Common myeloid progenitor, CD34-positive (primary cell): ENCODE measurements around the gene FAM219B.

Experiments used
- CTCF ChIA-PET: fragments of 350-600 bp; sonication (Branson Sonifier 250); formaldehyde crosslinking; loops from one replicate; lab custom pipeline; 2021; ENCODE audit warnings: antibody characterized with exemption; lab: Charles Lee
- POLR2A ChIA-PET: fragments of 350-600 bp; sonication (Branson Sonifier 250); formaldehyde crosslinking; loops from one replicate; lab custom pipeline; 2021; ENCODE audit warnings: antibody characterized with exemption; lab: Charles Lee
- DNase-seq, 3 donors: peaks; one replicate each; pipeline versions ENCODE4 v3.0.0 to v3.0.0-alpha.2; 2013
- H3K27ac ChIP-seq, 2 experiments: 1 replicate in 1 of 2; 2 replicates in 1 of 2; pipeline ENCODE4 v1.7.0; 2013; ENCODE audit warnings: inconsistent platforms in 2 of 2, low read length in 2 of 2, mild to moderate bottlenecking in 2 of 2, low read depth in 1 of 2, moderate library complexity in 1 of 2; ENCODE audit not compliant: severe bottlenecking in 2 of 2, insufficient read depth in 1 of 2, poor library complexity in 1 of 2
- H3K27me3 ChIP-seq, 5 experiments: replicated peaks in 2 of 5; 1 replicate in 3 of 5; 2 replicates in 2 of 5; pipeline versions ENCODE4 v1.6.1 to v1.7.0; 2013; ENCODE audit warnings: low read length in 4 of 5, mild to moderate bottlenecking in 2 of 5, moderate library complexity in 2 of 5, inconsistent platforms in 1 of 5; ENCODE audit not compliant: insufficient read depth in 5 of 5, control insufficient read depth in 4 of 5
- H3K36me3 ChIP-seq, 4 experiments: 1 replicate in 2 of 4; 2 replicates in 2 of 4; pipeline versions ENCODE4 v1.6.1 to v1.7.0; 2013; ENCODE audit warnings: low read length in 3 of 4, control low read depth in 1 of 4, mild to moderate bottlenecking in 1 of 4; ENCODE audit not compliant: control insufficient read depth in 4 of 4, insufficient read depth in 4 of 4
- H3K4me1 ChIP-seq, 4 experiments: 1 replicate in 3 of 4; 2 replicates in 1 of 4; pipeline versions ENCODE4 v1.6.1 to v1.7.1; 2013; ENCODE audit warnings: low read length in 3 of 4, mild to moderate bottlenecking in 3 of 4, control low read depth in 1 of 4, inconsistent platforms in 1 of 4, moderate library complexity in 1 of 4; ENCODE audit not compliant: control insufficient read depth in 4 of 4, insufficient read depth in 4 of 4; ENCODE audit errors: control extremely low read depth in 1 of 4
- H3K4me3 ChIP-seq, 7 experiments: 1 replicate in 4 of 7; 2 replicates in 3 of 7; pipeline versions ENCODE4 v1.5.1 to v1.7.0; 2013; ENCODE audit warnings: mild to moderate bottlenecking in 7 of 7, low read length in 6 of 7, moderate library complexity in 6 of 7, inconsistent platforms in 2 of 7, low read depth in 2 of 7, control low read depth in 1 of 7; ENCODE audit not compliant: insufficient read depth in 4 of 7, control insufficient read depth in 1 of 7; ENCODE audit errors: extremely low read depth in 1 of 7
- H3K9me3 ChIP-seq, 5 experiments: 1 replicate in 4 of 5; 2 replicates in 1 of 5; pipeline versions ENCODE4 v1.6.1 to v1.7.1; 2013; ENCODE audit warnings: low read length in 4 of 5, mild to moderate bottlenecking in 2 of 5, inconsistent platforms in 1 of 5, low read depth in 1 of 5, moderate library complexity in 1 of 5; ENCODE audit not compliant: control insufficient read depth in 4 of 5, insufficient read depth in 2 of 5; ENCODE audit errors: control extremely low read depth in 1 of 5
- WGBS: methylation state at CpG from one replicate; pipeline ENCODE4 v1.1.5; 2013; ENCODE audit not compliant: insufficient coverage; 5-methylcytosine and 5-hydroxymethylcytosine counted together

FAM219B gene

DNA sequence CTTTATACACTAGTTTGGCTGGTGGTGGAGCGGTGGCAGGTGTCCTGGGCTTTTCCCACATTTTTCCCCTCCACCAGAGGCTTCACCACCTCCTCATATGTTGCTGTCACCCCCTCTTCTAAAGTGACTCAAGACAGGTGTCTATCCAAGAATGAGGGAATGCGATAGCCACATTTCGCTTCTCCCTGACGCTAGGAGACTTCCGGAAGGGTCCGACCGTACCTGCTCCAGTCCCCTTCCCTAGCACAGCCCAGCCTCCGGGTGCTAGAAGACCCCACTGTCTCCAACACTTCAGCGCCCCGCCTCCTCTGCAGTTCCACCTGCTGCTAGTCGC, 34.0 kb downstream of the FAM219B start:
- CTCF ChIA-PET: interaction anchor here (3.3 to 6.6 kb wide), 3 partner anchors 25 to 30 kb away, joined by 12 to 67 read pairs (median 37); partner anchors contain the start of gene ULK3
- no peak for DNase-seq
- H3K36me3 ChIP-seq: peaks cover 0 to under 1% (median 0%) of the 10 kb centered on the region in 4 experiments
- peak overlapping the region; percentile 73 to 97 (median 87) for H3K4me3 ChIP-seq
- POLR2A ChIA-PET: interaction anchor here (0.8 to 1.8 kb wide), 3 partner anchors 14 to 29 kb away, joined by 3 to 4 read pairs (median 3); partner anchors contain the start of gene MPI
- H3K27me3 ChIP-seq: no peaks in the 10 kb centered on the region
- peak overlapping the region; percentile 95 to 98 for H3K27ac ChIP-seq
- WGBS: 0% methylated on average over 9 of the region's 11 CpGs
- peaks cover 29 to 59% (median 56%) of the 10 kb centered on the region in 4 experiments for H3K4me1 ChIP-seq
- H3K9me3 ChIP-seq: no peaks in the 10 kb centered on the region

- H3K4me3 ChIP-seq: peak overlapping the region in 6 of 7 experiments; percentile 38 to 87 (median 68)
- H3K4me1 ChIP-seq: peaks cover 36 to 79% (median 76%) of the 10 kb centered on the region in 4 experiments
- peak in 2 of 3 donors; percentile 33 to 47 for DNase-seq
- peak overlapping the region; percentile 56 to 98 for H3K27ac ChIP-seq
- POLR2A ChIA-PET: interaction anchor here (0.6 to 4.1 kb wide), 14 partner anchors 11 to 305 kb away, joined by 3 to 24 read pairs (median 6); partner anchors contain the start of genes FAM219B, MPI and ULK3
- H3K27me3 ChIP-seq: no peaks in the 10 kb centered on the region
- 4% methylated on average over 6 of the region's 6 CpGs for WGBS
- no peaks in the 10 kb centered on the region for H3K9me3 ChIP-seq
- CTCF ChIA-PET: interaction anchor here (0.6 to 6.6 kb wide), 20 partner anchors 11 to 236 kb away, joined by 3 to 67 read pairs (median 4); partner anchors contain the start of genes FAM219B, MPI and ULK3
- H3K36me3 ChIP-seq: peaks cover 0 to 7% (median 1%) of the 10 kb centered on the region in 4 experiments
Measured at GRCh38 chr15:74870436-74871215, 36.0 kb downstream of the FAM219B start.

- peak overlapping the region; percentile 56 to 98 for H3K27ac ChIP-seq
- CTCF ChIA-PET: interaction anchor here (0.8 to 6.6 kb wide), 20 partner anchors 10 to 237 kb away, joined by 3 to 67 read pairs (median 4); partner anchors contain the start of genes FAM219B, MPI and ULK3
Measured at GRCh38 chr15:74869726-74870407, 36.8 kb downstream of the FAM219B start.

DNA sequence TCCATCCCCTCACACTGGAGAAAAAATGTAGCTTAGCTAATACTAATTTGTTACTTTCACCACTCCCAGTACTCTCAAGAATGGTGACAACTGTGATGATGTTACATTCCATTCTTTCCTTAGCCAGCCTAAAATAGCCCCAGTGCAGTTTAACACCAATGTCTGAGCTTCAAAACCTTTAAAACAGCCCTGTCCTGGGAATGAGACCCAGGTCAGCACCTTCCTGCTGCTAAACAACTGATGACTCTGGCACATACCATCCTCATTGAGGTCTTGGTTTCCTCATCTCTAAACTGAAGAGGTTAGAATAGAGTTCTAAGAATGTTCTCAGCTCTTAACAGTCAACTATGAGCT, 37.3 kb downstream of the FAM219B start:
- H3K27me3 ChIP-seq: no peaks in the 10 kb centered on the region
- H3K4me3 ChIP-seq: peak overlapping the region in 5 of 7 experiments; percentile 16 to 71 (median 50)
- peak overlapping the region; percentile 44 to 98 for H3K27ac ChIP-seq
- peaks cover 0 to 10% (median 2%) of the 10 kb centered on the region in 4 experiments for H3K36me3 ChIP-seq
- ChIA-PET CTCF (interaction anchor here (1.0 to 6.6 kb wide), 13 partner anchors 9 to 100 kb away, joined by 3 to 67 read pairs (median 5); partner anchors contain the start of genes MPI and ULK3), POLR2A (interaction anchor here (0.9 to 4.1 kb wide), 9 partner anchors 9 to 306 kb away, joined by 3 to 24 read pairs (median 7); partner anchors contain the start of genes FAM219B and ULK3)
- no peaks in the 10 kb centered on the region for H3K9me3 ChIP-seq
- H3K4me1 ChIP-seq: peaks cover 36 to 89% (median 85%) of the 10 kb centered on the region in 4 experiments
- no peak for DNase-seq

More at GRCh38 chr15:74869726-74870407, 36.8 kb downstream of the FAM219B start:
- POLR2A ChIA-PET: interaction anchor here (0.8 to 4.1 kb wide), 11 partner anchors 10 to 306 kb away, joined by 3 to 24 read pairs (median 7); partner anchors contain the start of genes FAM219B, MPI and ULK3
- DNase-seq: peak; percentile 95 to 99 (median 99)
- H3K9me3 ChIP-seq: no peaks in the 10 kb centered on the region
- peak overlapping the region in 5 of 7 experiments; percentile 38 to 87 (median 71) for H3K4me3 ChIP-seq
- WGBS: 3% methylated on average over 5 of the region's 6 CpGs
- peaks cover 36 to 84% (median 80%) of the 10 kb centered on the region in 4 experiments for H3K4me1 ChIP-seq
- H3K36me3 ChIP-seq: peaks cover 0 to 7% (median 1%) of the 10 kb centered on the region in 4 experiments
- H3K27me3 ChIP-seq: no peaks in the 10 kb centered on the region

- H3K4me3 ChIP-seq: peak overlapping the region in 5 of 7 experiments; percentile 9 to 64 (median 43)
- WGBS: 0% methylated on average over 5 of the region's 6 CpGs
- H3K27ac ChIP-seq: peak overlapping the region; percentile 33 to 98
Measured at GRCh38 chr15:74868059-74868458, 38.6 kb downstream of the FAM219B start.

DNA sequence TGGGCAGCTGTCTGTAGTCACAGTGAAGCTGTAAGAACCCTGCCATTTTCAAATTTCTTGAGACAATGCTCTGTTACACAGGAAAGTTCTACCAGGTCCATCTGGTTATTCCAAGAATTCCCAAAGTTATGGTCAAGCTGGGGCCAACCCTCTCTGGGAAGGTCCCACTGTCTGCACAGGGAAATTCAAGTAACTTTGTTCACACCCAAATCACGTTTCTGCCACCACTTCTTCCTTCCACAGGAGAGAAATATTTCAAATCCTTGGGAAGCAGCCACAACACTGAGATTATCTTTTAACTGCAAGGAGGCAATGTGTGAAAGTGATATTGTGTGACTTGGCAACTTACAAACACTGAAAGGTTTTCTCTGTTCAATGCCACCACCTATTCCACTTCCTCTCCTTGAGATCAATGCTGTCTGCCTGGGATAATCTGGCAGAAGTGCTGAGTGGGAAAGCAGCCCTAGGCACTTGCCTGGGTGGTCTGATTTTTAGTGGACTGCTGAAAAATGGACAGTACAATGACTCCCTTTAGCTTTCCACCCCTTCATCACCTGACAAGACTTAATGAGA, 39.1 kb downstream of the FAM219B start:
- Histone ChIP-seq H3K36me3 (peaks cover 0 to 12% (median 3%) of the 10 kb centered on the region in 4 experiments), H3K27me3 (no peaks in the 10 kb centered on the region), H3K4me1 (peaks cover 40 to 93% (median 85%) of the 10 kb centered on the region in 4 experiments), H3K4me3 (peak overlapping the region in 5 of 7 experiments; percentile 9 to 64 (median 43)), H3K9me3 (no peaks in the 10 kb centered on the region), H3K27ac (peak overlapping the region; percentile 33 to 98)
- peak in 2 of 3 donors; percentile 52 to 73 for DNase-seq
- WGBS: no CpG with 5 or more reads among the region's 1 CpG
- POLR2A ChIA-PET: interaction anchor here (0.5 to 4.1 kb wide), 5 partner anchors 9 to 90 kb away, joined by 3 to 23 read pairs (median 3); partner anchors contain the start of gene ULK3
- CTCF ChIA-PET: interaction anchor here (0.8 to 6.6 kb wide), 5 partner anchors 8 to 34 kb away, joined by 3 to 67 read pairs (median 9); no protein-coding TSS in a partner anchor

More at GRCh38 chr15:74868059-74868458, 38.6 kb downstream of the FAM219B start:
- DNase-seq: peak; percentile 88 to 94 (median 92)
- no peaks in the 10 kb centered on the region for H3K9me3 ChIP-seq
- ChIA-PET POLR2A (interaction anchor here (0.5 to 4.1 kb wide), 5 partner anchors 9 to 90 kb away, joined by 3 to 23 read pairs (median 3); partner anchors contain the start of gene ULK3), CTCF (interaction anchor here (0.8 to 6.6 kb wide), 6 partner anchors 8 to 204 kb away, joined by 3 to 67 read pairs (median 6); no protein-coding TSS in a partner anchor)
- H3K27me3 ChIP-seq: no peaks in the 10 kb centered on the region
- H3K36me3 ChIP-seq: peaks cover 0 to 12% (median 3%) of the 10 kb centered on the region in 4 experiments
- H3K4me1 ChIP-seq: peaks cover 40 to 92% (median 88%) of the 10 kb centered on the region in 4 experiments
